Right atrium auricular region (tissue), 2 donors: ENCODE measurements around the gene TP53I3. TPM values are rescaled to one million over a fixed set of nuclear protein-coding genes. Genes with fewer than 3 reads are reported as not detected.

Experiments used
- DNase-seq: peaks from one replicate; pipeline ENCODE4 v3.0.0-alpha.2; 2019; ENCODE audit warnings: low spot score
- H3K27ac ChIP-seq, 2 donors: fragments of 200-600 bp; sonication (generic); 1 replicate in 1 of 2; 2 replicates in 1 of 2; pipeline ENCODE4 v1.5.1; 2016 to 2019
- H3K27me3 ChIP-seq, 2 donors: fragments of 200-600 bp; sonication (generic); one replicate each; pipeline versions ENCODE4 v1.5.1 to v1.6.0; 2017 to 2019
- H3K36me3 ChIP-seq: fragments of 200-600 bp; sonication (generic); one replicate; pipeline ENCODE4 v1.5.1; 2016
- H3K4me1 ChIP-seq, 2 donors: fragments of 200-600 bp; sonication (generic); one replicate each; pipeline versions ENCODE4 v1.5.1 to v1.6.0; 2017 to 2019
- H3K4me3 ChIP-seq, 2 donors: fragments of 200-600 bp; sonication (generic); 1 replicate in 1 of 2; 2 replicates in 1 of 2; pipeline ENCODE4 v1.5.1; 2017 to 2019; ENCODE audit warnings: mild to moderate bottlenecking in 1 of 2, moderate library complexity in 1 of 2
- H3K9me3 ChIP-seq, 2 donors: fragments of 200-600 bp; sonication (generic); one replicate each; pipeline ENCODE4 v1.5.1; 2019
- total RNA-seq, 2 donors: library from RNA; depleted of rRNA; stranded (reverse); fragments of >200 nt; gene quantifications; one replicate each; pipeline ENCODE4 v1.1.0, GENCODE V29; 2016
- TF ChIP-seq, protein P1 (sequence below), 2 donors: fragments of 200-600 bp; sonication (generic); IDR thresholded peaks; one replicate each; pipeline ENCODE4 v1.5.1; 2019; ENCODE audit warnings: antibody characterized with exemption in 2 of 2

TP53I3 gene
- total RNA-seq, 2 donors from 2014 or later: 8.0 to 8.7 TPM

DNA sequence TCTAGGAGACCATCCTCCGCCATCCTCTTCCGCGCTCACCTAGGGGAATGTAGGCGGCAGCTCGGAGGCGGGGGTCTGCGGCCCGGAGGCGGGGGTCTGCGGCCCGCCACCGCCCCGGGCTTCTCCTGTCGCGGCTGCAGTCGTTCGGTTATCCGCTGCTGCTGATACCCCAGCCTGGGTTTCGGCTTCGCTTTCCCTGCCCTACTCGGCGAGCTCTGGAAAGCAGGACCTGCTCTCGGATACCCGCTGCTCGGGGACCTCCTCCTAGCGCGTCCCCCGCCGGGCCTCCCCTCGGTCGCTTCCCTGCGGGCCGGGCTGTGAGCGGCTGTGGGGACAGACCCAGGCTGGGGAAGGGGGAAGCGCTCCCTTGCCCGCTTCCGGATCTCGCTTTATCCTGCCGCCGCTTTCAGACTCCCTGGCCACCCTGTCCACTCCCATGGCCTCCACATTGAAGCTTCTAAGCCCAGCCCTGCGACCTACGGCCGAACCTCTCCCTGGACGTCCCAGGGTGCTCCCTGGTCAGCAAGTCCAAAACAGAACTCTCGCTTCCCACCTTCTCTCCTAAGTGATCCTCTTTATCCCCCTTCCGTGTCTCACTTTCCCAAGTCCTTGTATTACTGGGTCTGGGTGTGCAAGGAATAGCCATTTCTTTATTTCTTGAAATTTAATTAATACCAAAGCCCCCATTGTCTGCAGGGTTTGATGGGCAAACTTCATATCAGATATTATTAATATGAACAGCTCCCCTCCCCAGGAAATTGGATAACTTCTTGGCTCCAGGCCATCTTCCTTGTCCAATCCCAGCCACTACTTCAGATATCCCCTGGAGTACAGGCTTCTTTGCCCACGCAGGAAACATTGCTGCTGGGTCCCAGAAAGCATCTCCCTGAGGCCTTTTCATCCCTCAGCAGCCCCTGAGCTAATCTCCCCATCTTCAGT lies 34.3 kb downstream of the TP53I3 start:
- no peaks in the 10 kb centered on the region for H3K27me3 ChIP-seq
- no peaks in the 10 kb centered on the region for H3K36me3 ChIP-seq
- H3K4me1 ChIP-seq: peaks cover 0 to 26% of the 10 kb centered on the region in 2 donors
- no peaks in the 10 kb centered on the region for H3K9me3 ChIP-seq
- H3K4me3 ChIP-seq: peak overlapping the region; percentile 67 to 79
- peak overlapping the region; percentile 52 to 56 for H3K27ac ChIP-seq
- DNase-seq: peak; percentile 60
- TF ChIP-seq, protein P1, sequence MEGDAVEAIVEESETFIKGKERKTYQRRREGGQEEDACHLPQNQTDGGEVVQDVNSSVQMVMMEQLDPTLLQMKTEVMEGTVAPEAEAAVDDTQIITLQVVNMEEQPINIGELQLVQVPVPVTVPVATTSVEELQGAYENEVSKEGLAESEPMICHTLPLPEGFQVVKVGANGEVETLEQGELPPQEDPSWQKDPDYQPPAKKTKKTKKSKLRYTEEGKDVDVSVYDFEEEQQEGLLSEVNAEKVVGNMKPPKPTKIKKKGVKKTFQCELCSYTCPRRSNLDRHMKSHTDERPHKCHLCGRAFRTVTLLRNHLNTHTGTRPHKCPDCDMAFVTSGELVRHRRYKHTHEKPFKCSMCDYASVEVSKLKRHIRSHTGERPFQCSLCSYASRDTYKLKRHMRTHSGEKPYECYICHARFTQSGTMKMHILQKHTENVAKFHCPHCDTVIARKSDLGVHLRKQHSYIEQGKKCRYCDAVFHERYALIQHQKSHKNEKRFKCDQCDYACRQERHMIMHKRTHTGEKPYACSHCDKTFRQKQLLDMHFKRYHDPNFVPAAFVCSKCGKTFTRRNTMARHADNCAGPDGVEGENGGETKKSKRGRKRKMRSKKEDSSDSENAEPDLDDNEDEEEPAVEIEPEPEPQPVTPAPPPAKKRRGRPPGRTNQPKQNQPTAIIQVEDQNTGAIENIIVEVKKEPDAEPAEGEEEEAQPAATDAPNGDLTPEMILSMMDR (IDR thresholded peaks at IDR 0.05): no peak

DNA sequence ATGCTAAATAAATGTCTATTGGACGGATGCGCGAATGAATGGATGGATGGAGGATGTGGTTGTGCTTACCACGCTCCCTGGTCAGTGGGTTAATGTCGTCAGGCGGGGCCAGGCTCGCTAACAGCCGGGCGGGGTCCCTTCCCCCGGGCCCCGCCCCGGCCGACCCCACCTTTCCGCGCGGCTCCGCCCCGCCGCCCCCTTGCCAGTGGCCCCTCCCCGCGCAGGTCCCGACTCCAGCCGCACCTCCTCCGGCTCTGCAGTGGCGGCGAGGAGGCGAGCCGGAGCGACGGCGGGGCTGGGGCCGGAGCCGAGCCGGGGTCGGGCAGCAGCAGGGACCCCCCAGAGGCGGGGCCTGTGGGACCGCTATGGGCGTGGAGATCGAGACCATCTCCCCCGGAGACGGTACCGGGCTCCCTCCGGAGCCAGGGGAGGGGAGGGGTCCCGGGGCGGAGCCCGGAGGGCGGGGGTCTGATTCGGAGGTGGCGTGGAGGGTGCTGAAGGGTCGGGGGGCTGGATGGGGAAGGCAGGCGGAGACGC lies 35.1 kb downstream of the TP53I3 start, which contains the start of gene FKBP1B:
Gene FKBP1B (plus strand): TSS at position 257 of the 537 bp plus-strand sequence. CDS start 109 bp downstream, at position 366.
- H3K9me3 ChIP-seq: no peaks in the 10 kb centered on the region
- H3K27me3 ChIP-seq: no peaks in the 10 kb centered on the region
- H3K4me3 ChIP-seq: peak within 1 kb of the TSS; percentile 67 to 79
- H3K36me3 ChIP-seq: no peaks in the 10 kb centered on the region
- peak within 1 kb of the TSS; percentile 52 to 56 for H3K27ac ChIP-seq
- peak; percentile 61 for DNase-seq
- H3K4me1 ChIP-seq: peaks cover 0 to 26% of the 10 kb centered on the region in 2 donors
- TF ChIP-seq, protein P1 (IDR thresholded peaks at IDR 0.05): no peak

DNA sequence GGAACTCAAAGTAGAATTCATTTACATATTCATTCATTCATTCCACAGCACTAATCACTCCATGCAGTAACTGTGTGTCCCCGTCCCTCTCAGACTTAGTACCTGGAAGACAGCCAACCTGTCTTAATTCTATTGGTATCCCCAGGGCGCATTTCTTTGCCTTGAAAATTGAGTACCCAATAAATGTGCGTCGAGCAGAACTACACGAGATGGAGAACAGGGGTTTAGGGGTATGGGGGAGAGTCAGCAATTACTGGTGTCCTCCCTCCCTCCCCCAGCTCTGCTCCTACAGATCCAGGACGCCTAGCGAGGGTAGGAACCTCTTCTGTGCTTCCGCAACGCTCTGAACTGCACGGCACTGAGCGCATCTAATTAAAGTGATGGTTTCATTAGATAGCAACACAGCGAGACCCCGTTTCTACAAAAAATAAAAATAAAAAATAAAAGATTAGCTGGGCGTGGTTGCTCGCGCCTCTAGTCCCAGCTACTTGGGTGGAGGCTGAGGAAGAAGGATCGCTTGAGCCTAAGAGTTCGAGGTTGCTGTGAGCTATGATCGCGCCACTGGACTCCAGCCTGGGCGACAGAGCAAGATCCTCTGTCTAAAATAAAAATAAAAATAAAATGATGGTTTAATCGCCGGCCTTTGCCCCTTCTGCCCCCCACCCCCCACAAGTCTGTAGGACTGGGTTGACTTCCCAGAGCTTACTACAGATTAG lies 35.7 kb downstream of the TP53I3 start:
- no peak for DNase-seq
- H3K4me1 ChIP-seq: peaks cover 0 to 26% of the 10 kb centered on the region in 2 donors
- H3K36me3 ChIP-seq: no peaks in the 10 kb centered on the region
- H3K27me3 ChIP-seq: no peaks in the 10 kb centered on the region
- H3K9me3 ChIP-seq: no peaks in the 10 kb centered on the region
- peak overlapping the region; percentile 67 to 79 for H3K4me3 ChIP-seq
- peak overlapping the region in 1 of 2 donors; percentile 56 for H3K27ac ChIP-seq
- TF ChIP-seq, protein P1 (IDR thresholded peaks at IDR 0.05): no peak

DNA sequence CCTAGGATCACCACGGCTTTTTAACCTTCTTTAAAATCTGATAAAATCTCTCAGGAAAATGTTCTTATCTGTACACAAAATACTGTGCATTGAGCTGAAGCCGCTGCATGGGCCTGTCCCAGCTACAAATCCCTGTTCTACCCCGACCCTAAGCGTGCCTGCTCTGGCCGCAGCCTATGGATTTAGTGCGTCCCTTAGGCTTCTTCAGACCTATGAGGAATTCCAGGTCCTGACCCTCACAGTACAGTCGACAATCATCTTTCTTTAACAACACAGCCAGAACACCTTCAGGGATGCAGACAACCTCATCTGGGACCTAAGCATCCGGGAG lies 37.0 kb downstream of the TP53I3 start:
- Histone ChIP-seq H3K4me3 (peak overlapping the region; percentile 17 to 80), H3K4me1 (peaks cover 0 to 26% of the 10 kb centered on the region in 2 donors), H3K27ac (no peak overlapping the region), H3K27me3 (no peaks in the 10 kb centered on the region), H3K9me3 (no peaks in the 10 kb centered on the region), H3K36me3 (no peaks in the 10 kb centered on the region)
- no peak for DNase-seq
- TF ChIP-seq, protein P1 (IDR thresholded peaks at IDR 0.05): no peak

DNA sequence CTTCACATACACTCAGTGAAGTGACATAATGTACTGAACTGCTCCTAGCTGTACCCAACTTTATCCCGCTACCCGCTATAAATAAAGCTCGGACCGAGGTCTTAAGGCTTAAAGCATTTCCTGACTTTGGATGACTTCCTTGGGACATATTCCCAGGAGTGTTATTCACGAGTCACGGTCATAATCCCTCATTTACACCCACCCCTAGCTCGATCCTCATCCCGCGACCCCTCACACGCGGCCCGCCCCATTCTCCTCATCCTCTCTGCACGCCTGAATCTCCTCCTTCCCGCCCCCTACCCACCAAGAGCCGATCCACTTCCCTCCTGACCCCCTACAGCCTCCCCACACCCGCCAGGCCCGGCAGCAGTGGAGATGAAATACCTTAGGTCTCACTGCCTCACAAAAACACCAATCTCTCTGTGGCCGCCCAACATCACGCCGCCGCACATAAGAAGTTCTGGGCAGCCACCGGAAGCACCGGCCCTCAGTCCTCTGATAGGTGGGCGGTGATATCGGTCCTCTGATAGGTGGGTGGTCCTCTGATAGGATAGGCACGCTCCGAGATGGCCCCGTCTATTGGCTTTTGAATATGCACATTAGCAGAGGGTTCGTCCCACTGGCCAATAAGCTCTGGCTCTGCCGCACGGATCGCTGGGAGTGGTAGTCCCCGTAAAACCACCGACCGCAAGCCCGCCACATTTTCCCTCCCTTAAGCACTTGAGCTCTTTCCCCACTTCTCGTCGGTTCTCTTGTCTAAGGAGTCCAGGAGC lies 37.5 kb downstream of the TP53I3 start, which contains the start of gene WDCP:
Gene WDCP (minus strand): TSS at position 462 of the 773 bp plus-strand sequence. CDS start 7,897 bp downstream, outside the sequence.
- no peaks in the 10 kb centered on the region for H3K36me3 ChIP-seq
- DNase-seq: peak; percentile 99
- no peaks in the 10 kb centered on the region for H3K9me3 ChIP-seq
- H3K27ac ChIP-seq: peak within 1 kb of the TSS; percentile 61 to 69
- H3K4me1 ChIP-seq: peaks cover 0 to 26% of the 10 kb centered on the region in 2 donors
- peak within 1 kb of the TSS; percentile 80 to 81 for H3K4me3 ChIP-seq
- no peaks in the 10 kb centered on the region for H3K27me3 ChIP-seq
- TF ChIP-seq, protein P1 (IDR thresholded peaks at IDR 0.05): no peak
